ENCODE results near the gene CES1.
"Not testable (repeated sequence)": the region's sequence is repeated elsewhere in the genome, so short reads cannot be mapped to it uniquely, and the experiment has no call there.

The CES1 gene

DNA sequence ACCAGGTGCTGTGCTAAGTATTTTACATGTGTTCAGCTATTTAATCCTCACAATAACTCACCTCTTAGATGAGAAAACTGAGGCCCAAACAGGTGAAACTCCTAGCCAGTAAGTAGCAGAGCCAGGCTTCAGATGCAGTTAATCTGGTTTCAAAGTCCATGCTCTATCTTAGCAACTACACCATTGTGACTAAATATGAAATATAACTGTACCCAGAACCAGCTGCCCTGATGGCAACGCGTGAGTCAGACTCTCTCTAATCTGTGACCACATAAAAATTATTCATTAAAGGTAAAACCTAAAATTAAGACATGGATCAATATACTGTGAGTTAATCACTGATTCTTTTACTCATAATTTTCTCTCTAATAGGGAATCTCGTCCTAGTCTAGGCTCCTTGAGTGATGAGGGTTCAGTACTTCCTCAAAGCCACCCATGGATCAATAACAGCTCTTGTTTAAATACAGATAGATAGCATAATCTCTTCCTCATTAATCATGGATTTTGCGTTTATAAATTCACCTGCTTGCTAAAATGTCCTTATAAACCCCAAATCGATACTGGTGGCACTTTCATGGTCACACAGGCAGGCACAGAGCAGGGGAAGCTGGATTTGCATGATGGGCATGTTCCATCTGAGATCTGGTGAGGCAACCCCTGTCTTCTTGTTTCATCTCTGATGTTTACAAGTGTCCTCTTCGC is 50.7 kb downstream of the CES1 start:
- not testable (repeated sequence) for DNase-seq

DNA sequence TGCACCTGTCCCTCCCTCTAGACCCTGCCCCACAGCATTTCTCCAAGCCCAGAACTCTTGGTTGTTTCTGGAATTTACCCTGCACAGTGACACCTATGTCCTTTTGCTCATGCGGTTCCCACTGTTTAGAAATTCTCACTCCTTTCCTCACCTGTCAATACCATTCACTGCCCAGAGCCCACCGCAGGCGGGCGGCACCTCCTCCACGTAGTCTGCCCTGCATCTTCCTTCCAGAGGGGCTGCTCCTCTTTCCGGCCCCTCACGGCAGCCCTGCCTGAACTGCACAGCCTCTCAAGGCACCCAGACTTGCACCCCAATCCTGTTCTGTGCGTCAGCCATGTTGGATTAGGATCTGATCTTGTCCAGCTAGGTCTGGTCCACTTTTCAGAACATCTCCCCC is 51.4 kb downstream of the CES1 start:
- DNase-seq: not testable (repeated sequence)

DNA sequence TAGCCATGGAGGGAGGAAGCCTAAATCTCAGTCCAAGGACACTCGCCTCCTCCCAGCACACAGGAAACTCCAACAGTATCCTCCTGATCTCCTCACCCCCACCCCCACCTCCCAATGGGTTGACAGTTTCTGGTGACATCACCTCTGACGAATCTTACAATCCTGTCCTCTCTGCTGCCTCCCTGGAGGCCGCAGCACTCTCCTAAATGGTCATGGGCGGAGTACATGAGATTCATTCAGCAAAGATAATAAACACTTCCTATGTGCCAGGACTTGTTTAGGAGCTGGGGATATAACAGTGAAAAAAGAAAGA is 52.8 kb downstream of the CES1 start:
- not testable (repeated sequence) for DNase-seq

DNA sequence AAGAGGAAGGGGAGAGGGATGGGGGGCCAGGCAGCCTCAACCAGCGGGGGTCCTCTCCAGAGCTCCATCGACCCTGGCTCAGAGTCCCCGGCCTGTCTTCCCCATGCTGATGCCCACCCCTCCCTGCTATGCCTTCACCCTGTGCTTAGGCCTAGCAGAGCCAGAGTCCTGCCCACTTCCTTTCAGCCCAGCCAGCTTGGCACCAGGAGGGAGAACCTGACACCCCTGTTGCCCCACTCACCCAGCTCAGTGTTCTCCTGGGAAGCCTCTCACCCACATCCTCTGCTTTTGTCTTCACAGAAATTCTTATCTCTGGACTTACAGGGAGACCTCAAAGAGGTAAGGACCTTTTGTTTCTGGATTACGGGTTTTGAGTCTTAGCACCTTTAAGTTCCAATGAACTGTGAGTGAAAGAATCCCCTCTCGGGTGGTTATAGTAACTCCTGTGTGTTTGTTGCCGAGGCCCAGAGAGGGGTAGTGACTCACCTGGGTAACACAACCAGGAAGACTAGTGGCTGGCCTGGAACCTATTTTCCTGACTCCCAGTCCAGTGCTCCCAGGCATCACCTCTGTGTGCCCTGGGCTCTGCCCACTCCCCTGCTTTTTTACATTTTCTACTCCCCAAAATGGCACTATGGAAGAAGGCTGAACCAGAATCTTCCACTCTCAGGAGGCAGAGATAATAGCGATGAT is 53.3 kb downstream of the CES1 start:
- DNase-seq: no peak

DNA sequence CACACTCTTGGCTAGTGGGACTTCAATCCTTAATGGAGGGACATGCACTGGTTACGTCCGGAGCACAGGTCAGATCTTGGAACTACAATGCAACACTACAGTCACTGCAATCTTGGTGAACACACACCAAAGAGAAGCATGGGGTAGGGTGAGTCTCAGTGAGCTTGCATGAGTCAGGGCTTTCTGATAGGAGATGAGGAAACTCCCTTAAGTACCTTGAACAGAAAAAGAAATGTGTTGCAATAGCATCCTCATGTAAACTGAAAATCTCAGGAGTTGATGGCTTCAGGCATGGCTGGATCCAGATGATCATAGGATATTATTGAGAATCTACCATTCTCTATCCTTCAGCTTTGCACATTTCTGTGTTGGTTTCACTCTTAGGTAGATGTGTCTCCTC is 54.1 kb downstream of the CES1 start:
- no peak for DNase-seq

DNA sequence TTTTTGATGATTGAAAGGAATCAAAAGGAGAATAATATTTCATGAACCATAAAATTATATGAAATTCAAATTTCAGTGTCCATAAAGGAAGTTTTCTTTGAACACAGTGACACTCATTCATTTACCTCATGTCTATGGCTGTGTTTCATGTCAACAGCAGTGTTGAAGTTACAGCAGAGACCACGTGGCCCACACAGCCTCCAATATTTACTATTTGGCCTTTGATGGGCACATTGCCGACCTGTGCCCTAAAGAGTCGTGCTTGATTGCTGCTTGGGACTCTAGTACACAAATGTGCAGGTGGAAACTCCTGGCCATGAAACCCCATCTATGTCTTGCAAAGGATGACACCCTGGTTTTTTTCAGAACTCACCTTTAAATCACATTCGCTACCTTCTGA is 57.0 kb downstream of the CES1 start:
- no peak for DNase-seq

DNA sequence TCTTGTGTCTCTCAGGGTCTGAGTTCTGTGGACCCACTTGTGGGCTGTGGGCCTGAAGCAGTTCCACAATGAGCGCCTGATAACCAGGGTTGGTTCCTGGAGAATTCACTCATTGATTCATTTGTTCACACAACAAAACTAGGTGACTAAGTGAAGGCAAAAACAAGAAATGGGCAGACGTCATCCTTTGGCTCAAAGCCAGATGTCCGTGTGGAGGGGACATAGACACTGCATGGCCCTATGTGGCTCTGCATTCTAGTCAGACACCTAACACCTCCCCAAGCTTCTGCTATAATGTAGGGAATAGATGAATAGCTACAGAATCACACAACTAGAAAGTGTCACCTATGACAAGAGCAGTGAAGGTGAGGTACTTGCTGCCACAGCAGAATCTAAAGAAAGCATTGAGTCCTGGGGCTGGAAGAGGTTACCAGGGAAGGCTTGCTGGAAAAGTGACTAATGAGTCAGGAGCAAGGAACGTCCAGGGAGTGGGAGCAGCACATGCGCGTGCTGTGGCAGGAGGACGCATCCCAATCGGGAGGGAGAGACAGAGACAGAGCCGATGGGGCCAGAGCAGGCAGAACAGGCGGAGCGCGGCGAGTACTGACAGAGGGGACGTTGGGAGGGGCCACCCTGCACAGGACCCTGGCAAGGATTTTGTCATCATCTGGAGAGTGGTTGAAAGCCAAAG is 58.9 kb downstream of the CES1 start:
- no peak for DNase-seq

DNA sequence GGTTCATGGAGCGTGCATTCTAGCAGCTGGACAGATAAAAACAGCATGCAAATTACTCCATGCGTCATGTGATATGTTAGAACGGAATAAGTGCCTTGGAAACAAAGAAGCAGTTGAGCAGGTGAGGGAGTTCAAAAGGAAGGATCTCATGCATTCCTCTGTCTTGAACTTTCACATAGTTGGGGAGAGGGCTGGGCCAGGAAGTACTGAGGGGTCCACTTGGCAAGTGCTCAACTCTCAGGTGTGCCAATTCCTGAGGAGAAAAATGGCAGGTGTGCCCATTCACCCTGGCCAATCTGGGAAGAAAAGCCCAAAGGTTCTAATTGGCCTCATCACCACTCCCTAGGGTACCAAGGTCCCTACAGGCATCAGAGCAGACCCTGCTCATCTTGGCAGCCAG is 67.7 kb downstream of the CES1 start:
- no peak for DNase-seq

DNA sequence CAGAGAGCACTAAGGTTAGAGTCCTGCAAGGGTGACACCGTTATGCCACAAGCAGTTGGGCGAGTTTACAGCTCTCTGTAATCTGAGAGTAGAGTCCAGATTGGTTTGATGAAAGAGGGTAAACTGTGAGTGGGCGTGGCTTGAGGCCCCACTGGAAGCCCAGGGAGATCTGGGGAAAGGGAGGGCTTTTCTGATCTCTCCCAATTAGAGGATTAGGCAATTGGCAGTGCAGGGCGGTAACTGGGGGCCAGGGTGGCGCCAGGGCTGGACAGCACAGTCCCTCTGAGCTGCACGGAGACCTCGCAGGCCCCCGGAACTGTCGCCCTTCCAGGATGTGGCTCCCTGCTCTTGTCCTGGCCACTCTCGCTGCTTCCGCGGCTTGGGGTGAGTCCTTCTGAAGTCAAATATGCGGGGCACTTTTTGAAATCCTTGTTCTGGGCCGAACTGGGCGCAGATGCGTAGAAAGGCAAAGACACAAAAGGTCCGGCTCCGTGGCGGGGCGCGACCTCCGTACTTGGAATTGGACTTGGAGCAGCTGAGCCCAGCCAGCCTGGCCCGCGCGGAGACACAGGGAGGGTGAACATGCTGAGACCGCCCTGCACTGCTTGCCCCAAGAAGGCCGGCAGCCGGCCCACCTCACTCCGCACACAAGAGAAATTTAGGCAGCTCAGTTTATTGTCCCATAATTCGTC is 72.4 kb downstream of the CES1 start:
- no peak for DNase-seq

DNA sequence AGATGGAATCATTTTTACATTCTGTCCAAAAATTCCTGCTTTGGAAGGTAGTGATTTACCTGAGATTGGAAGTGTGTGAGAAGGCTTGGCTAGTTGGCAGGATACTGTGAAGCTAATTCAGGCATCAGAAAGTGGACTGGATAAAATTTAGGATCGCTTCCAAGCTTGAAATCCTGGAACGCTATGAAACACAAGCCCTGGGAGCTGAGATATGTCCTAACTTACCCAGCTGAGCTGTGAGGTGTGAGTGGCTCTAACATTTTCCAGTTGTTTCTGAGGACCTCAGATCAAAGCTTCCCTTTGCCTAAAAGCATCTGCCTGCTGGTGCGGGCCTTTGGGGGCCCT is 73.0 kb downstream of the CES1 start:
- DNase-seq: not testable (repeated sequence)

DNA sequence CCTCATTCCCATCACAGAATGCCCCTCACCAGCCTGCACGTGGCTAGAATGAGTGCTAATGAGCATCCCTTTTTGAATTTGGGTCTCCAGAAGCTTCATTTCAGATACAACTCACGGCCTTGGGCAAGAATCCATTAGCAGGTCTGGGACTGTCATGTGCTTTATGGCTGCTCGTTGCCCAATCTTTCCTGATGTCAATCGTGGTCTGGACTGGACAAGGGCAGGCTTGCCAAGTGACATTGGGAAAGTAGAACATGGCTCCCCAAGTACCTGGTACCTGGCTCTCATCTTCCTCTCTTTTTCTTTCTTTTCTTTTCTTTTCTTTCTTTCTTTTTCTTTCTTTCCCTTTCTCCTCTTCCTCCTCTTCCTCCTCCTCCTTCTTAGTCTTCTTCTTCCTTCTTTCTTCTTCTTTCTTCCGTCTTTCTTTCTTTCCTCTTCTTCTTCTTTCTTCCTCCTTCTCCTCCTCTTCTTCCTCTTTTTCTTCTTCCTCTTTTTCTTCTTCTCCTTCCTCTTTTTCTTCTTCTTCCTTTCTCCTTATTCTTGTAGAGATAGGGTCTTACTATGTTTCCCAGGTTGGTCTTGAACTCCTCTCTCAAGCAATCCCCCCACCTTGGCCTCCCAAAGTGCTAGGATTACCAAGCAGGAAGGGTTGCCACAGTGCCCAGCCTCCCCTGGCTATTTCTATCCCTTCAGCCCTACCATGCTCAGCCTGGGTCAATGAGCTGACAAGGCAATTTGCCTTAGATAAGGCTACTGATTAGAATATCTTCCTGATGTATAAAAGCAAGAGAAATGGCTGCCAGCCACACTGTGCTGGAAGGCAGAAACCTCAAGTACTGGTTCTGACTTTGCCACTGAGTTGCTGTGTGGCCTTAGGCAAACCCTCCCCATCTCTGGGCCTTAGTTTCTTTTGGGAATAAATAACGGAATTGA is 75.0 kb downstream of the CES1 start:
- DNase-seq: not testable (repeated sequence)

DNA sequence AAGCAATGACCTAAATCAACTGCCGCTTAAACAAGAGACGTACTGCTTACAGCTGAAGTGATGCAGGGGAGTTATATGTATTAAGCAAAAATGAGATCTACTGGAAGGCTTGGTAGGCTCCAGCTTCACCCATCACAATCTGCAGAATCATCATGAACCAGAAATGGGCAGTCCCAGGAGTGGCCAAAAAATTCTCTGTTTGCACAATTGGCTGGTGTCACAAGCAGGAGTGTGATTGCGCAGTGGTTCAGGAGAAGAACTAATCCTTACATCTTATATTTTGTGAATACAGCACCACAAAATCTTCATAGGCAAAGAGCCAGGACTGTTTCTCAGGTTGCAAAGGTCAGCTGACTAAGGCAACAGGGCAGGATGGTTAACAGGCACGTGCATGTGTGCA is 75.9 kb downstream of the CES1 start:
- DNase-seq: no peak

DNA sequence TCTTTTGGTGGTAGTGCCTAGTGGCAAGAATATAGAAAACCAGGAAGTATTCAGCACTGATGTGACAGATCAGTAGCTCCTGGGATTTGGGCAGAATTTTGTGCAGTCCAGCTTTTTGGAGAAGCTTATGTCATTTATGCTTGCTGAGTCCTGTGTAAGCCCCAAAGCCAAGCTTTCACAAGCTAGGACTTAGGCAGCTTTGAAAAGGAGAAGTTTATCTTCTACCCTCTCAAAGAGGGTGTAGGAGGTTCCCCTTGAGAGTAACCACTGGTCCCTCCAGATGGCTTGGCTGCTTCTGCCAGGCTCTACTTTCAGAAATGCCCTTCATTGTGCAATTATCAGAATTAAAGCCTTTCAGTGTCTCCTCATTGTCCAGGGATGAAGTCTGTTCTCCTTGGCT is 78.8 kb downstream of the CES1 start:
- DNase-seq: no peak

DNA sequence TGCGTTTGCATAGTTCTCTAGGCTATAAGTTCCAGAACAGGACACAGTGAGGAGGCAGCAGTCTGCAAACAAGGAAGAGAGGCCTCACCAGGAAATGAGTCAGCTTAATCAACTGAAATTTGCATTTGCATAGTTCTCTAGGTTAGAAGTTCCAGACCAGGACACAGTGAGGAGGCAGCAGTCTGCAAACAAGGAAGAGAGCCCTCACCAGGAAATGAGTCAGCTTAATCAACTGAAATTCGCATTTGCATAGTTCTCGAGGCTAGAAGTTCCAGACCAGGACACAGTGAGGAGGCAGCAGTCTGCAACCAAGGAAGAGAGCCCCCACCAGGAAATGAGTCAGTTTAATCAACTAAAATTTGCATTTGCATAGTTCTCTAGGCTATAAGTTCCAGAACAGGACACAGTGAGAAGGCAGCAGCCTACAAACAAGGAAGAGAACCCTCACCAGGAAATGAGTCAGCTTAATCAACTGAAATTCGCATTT is 79.7 kb downstream of the CES1 start:
- not testable (repeated sequence) for DNase-seq

Measured in NCI-H2227 treated with DMSO at 0.1 percent for 48 hours (cell line).